Neural progenitor cell (in vitro differentiated cells): ENCODE results near the gene MARCHF5. TPM values are rescaled to one million over a fixed set of nuclear protein-coding genes. Genes with fewer than 3 reads are reported as not detected.

Experiments used
- DNase-seq: peaks from one replicate; pipeline ENCODE4 v3.0.0-alpha.2; 2016; ENCODE audit warnings: low spot score
- H2AFZ ChIP-seq: fragments of 200-600 bp; sonication (generic); replicated peaks from 2 replicates; pipeline ENCODE4 v1.6.1; 2016; ENCODE audit warnings: antibody characterized with exemption
- H3F3A ChIP-seq: fragments of 200-600 bp; sonication (generic); 2 replicates; pipeline ENCODE4 v1.6.1; 2016; ENCODE audit warnings: antibody characterized with exemption, low read depth
- H3K27ac ChIP-seq: fragments of 200-600 bp; sonication (generic); 2 replicates; pipeline ENCODE4 v1.5.1; 2016; ENCODE audit warnings: mild to moderate bottlenecking
- H3K27me3 ChIP-seq: fragments of 200-600 bp; sonication (generic); 2 replicates; pipeline ENCODE4 v1.6.1; 2016; ENCODE audit warnings: mild to moderate bottlenecking, moderate library complexity
- H3K36me3 ChIP-seq: fragments of 200-600 bp; sonication (generic); 2 replicates; pipeline ENCODE4 v1.5.1; 2016
- H3K4me1 ChIP-seq: fragments of 200-600 bp; sonication (generic); 2 replicates; pipeline ENCODE4 v1.6.1; 2016; ENCODE audit warnings: mixed run types
- H3K4me2 ChIP-seq: fragments of 200-600 bp; sonication (generic); 2 replicates; pipeline ENCODE4 v1.6.1; 2016
- H3K4me3 ChIP-seq: fragments of 200-600 bp; sonication (generic); 2 replicates; pipeline ENCODE4 v1.5.1; 2016
- H3K79me2 ChIP-seq: fragments of 200-600 bp; sonication (generic); 2 replicates; pipeline ENCODE4 v1.6.1; 2016; ENCODE audit warnings: low read depth
- H3K9ac ChIP-seq: fragments of 200-600 bp; sonication (generic); 2 replicates; pipeline ENCODE4 v1.6.1; 2016
- H3K9me3 ChIP-seq: fragments of 200-600 bp; sonication (generic); 2 replicates; pipeline ENCODE4 v1.5.1; 2016; ENCODE audit warnings: low read depth
- H4K20me1 ChIP-seq: fragments of 200-600 bp; sonication (generic); 2 replicates; pipeline ENCODE4 v1.6.1; 2016; ENCODE audit warnings: low read depth
- H3K27ac Mint-ChIP-seq: 3 replicates; pipeline ENCODE4 v1.8.0; 2021; ENCODE audit warnings: mixed read lengths
- H3K27me3 Mint-ChIP-seq: 2 replicates; pipeline ENCODE4 v1.8.0; 2022; ENCODE audit warnings: low read depth, mild to moderate bottlenecking, inconsistent platforms, moderate library complexity, mixed read lengths; ENCODE audit not compliant: insufficient read depth
- H3K36me3 Mint-ChIP-seq: 3 replicates; pipeline ENCODE4 v1.8.0; 2021; ENCODE audit warnings: mixed read lengths
- H3K4me1 Mint-ChIP-seq: 3 replicates; pipeline ENCODE4 v1.8.0; 2021; ENCODE audit warnings: mixed read lengths
- H3K4me3 Mint-ChIP-seq: 3 replicates; pipeline ENCODE4 v1.8.0; 2021; ENCODE audit warnings: mild to moderate bottlenecking, moderate library complexity, mixed read lengths
- H3K9me3 Mint-ChIP-seq: 3 replicates; pipeline ENCODE4 v1.8.0; 2020; ENCODE audit warnings: mixed read lengths
- EZH2 ChIP-seq: fragments of 200-600 bp; sonication (generic); IDR thresholded peaks from 2 replicates; pipeline ENCODE4 v1.6.1; 2017; ENCODE audit warnings: antibody characterized with exemption, mild to moderate bottlenecking, moderate library complexity
- EZH2phosphoT487 ChIP-seq: fragments of 200-600 bp; sonication (generic); IDR thresholded peaks from 2 replicates; pipeline ENCODE4 v1.6.1; 2017; ENCODE audit warnings: antibody characterized with exemption
- total RNA-seq: library from RNA; depleted of rRNA; stranded (reverse); fragments of >200 nt; gene quantifications from 2 replicates; pipeline ENCODE4 v1.2.3, GENCODE V29; 2015; ENCODE audit warnings: low replicate concordance
- TF ChIP-seq, protein P1 (sequence below): fragments of 200-600 bp; sonication (generic); IDR thresholded peaks from 2 replicates; pipeline ENCODE4 v1.5.1; 2017; ENCODE audit warnings: antibody characterized with exemption, mild to moderate bottlenecking

MARCHF5 gene
- total RNA-seq, 1 donor from 2014 or later, result 22.7 TPM

DNA sequence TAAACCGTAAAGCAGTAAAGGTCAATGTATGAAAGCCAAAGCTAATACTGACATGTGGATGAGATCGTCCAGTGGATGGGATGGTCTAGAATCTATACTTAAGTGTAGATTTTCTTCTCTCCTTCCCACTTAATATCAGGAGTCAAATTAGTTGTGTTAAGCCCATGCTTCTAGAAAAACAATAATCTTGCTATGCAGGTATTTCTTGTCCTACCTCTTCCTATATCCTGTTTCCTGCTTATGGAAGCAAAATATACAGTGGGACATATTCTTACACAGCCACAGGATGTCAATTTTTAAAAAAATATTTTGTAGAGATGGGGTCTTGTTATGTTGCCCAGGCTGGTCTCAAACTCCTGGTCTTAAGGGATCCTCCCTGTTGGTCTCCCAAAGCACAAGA lies 27.6 kb upstream of the MARCHF5 start:
- H3K4me1 Mint-ChIP-seq, result no peaks in the 10 kb centered on the region
- Histone ChIP-seq H2AFZ (no peak overlapping the region), H3K27me3 (no peaks in the 10 kb centered on the region), H3K79me2 (no peaks in the 10 kb centered on the region), H3K4me3 (no peak overlapping the region), H3K36me3 (no peaks in the 10 kb centered on the region), H4K20me1 (no peaks in the 10 kb centered on the region), H3K9ac (no peak overlapping the region), H3F3A (no peaks in the 10 kb centered on the region), H3K9me3 (no peaks in the 10 kb centered on the region), H3K4me1 (no peaks in the 10 kb centered on the region), H3K4me2 (no peak overlapping the region), H3K27ac (no peak overlapping the region)
- H3K4me3 Mint-ChIP-seq, result no peak overlapping the region
- H3K9me3 Mint-ChIP-seq, result no peaks in the 10 kb centered on the region
- no peak overlapping the region for H3K27ac Mint-ChIP-seq
- TF ChIP-seq EZH2phosphoT487, result no peak
- no peak for TF ChIP-seq EZH2
- TF ChIP-seq, protein P1, sequence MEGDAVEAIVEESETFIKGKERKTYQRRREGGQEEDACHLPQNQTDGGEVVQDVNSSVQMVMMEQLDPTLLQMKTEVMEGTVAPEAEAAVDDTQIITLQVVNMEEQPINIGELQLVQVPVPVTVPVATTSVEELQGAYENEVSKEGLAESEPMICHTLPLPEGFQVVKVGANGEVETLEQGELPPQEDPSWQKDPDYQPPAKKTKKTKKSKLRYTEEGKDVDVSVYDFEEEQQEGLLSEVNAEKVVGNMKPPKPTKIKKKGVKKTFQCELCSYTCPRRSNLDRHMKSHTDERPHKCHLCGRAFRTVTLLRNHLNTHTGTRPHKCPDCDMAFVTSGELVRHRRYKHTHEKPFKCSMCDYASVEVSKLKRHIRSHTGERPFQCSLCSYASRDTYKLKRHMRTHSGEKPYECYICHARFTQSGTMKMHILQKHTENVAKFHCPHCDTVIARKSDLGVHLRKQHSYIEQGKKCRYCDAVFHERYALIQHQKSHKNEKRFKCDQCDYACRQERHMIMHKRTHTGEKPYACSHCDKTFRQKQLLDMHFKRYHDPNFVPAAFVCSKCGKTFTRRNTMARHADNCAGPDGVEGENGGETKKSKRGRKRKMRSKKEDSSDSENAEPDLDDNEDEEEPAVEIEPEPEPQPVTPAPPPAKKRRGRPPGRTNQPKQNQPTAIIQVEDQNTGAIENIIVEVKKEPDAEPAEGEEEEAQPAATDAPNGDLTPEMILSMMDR, result no peak
- DNase-seq, result no peak
- H3K36me3 Mint-ChIP-seq, result no peaks in the 10 kb centered on the region
- peaks cover 2% of the 10 kb centered on the region for H3K27me3 Mint-ChIP-seq

GRCh38 chr10:92264249-92264648 lies 26.7 kb upstream of the MARCHF5 start:
- no peak overlapping the region for H3K4me3 ChIP-seq
- no peaks in the 10 kb centered on the region for H3K79me2 ChIP-seq
- no peak for DNase-seq
- Mint-ChIP-seq H3K4me1 (no peaks in the 10 kb centered on the region), H3K9me3 (no peaks in the 10 kb centered on the region), H3K4me3 (no peak overlapping the region), H3K27ac (no peak overlapping the region), H3K36me3 (no peaks in the 10 kb centered on the region), H3K27me3 (peaks cover 2% of the 10 kb centered on the region)
- H3F3A ChIP-seq, result no peaks in the 10 kb centered on the region
- no peak overlapping the region for H3K4me2 ChIP-seq
- H3K9ac ChIP-seq, result no peak overlapping the region
- no peaks in the 10 kb centered on the region for H3K36me3 ChIP-seq
- no peaks in the 10 kb centered on the region for H3K4me1 ChIP-seq
- no peak overlapping the region for H3K27ac ChIP-seq
- H4K20me1 ChIP-seq, result no peaks in the 10 kb centered on the region
- no peaks in the 10 kb centered on the region for H3K27me3 ChIP-seq
- no peak overlapping the region for H2AFZ ChIP-seq
- H3K9me3 ChIP-seq, result no peaks in the 10 kb centered on the region
- TF ChIP-seq EZH2phosphoT487 (no peak), EZH2 (no peak)
- TF ChIP-seq, protein P1, result no peak

DNA sequence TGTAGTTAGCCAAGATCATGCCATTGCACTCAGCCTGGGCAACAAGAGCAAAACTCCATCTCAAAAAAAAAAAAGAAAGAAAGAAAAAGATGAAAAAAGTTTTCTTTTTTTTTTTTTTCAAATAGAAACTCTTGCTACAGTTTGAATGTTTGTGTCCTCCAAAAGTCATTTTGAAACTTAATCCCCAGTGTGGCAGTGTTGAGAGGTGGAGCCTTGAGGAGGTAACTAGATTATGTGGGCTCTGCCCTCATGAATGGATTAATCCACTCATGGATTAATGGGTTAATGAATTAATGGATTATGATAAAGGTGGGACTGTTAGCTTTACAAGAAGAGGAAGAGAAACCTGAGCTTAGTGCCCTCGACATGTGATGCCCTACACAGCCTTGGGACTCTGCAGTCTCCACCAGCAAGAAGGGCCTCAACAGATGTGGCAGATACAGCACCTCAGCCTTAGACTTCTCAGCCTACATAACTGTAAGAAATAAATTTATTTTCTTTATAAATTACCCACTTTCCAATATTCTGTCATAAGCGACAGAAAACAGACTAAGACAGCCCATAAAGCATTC lies 25.2 kb upstream of the MARCHF5 start:
- no peaks in the 10 kb centered on the region for H3K36me3 ChIP-seq
- no peaks in the 10 kb centered on the region for H3K4me1 ChIP-seq
- Mint-ChIP-seq H3K27ac (no peak overlapping the region), H3K9me3 (no peaks in the 10 kb centered on the region), H3K4me3 (no peak overlapping the region), H3K4me1 (no peaks in the 10 kb centered on the region), H3K27me3 (peaks cover 2% of the 10 kb centered on the region), H3K36me3 (no peaks in the 10 kb centered on the region)
- H3K4me2 ChIP-seq, result no peak overlapping the region
- no peak overlapping the region for H2AFZ ChIP-seq
- no peak overlapping the region for H3K27ac ChIP-seq
- no peaks in the 10 kb centered on the region for H3K79me2 ChIP-seq
- no peaks in the 10 kb centered on the region for H3K27me3 ChIP-seq
- H3F3A ChIP-seq, result no peaks in the 10 kb centered on the region
- TF ChIP-seq, protein P1, result no peak
- TF ChIP-seq EZH2, result no peak
- no peak for TF ChIP-seq EZH2phosphoT487
- no peaks in the 10 kb centered on the region for H4K20me1 ChIP-seq
- H3K9ac ChIP-seq, result no peak overlapping the region
- no peaks in the 10 kb centered on the region for H3K9me3 ChIP-seq
- no peak for DNase-seq
- H3K4me3 ChIP-seq, result no peak overlapping the region
